H1 (cell line): ENCODE data around the gene TMEM145. TPM values are rescaled to one million over a fixed set of nuclear protein-coding genes. Genes with fewer than 3 reads are reported as not detected.
A peak's percentile ranks its signal among the peaks of the same experiment; 100 is the strongest.
"Not testable (repeated sequence)": the region's sequence is repeated elsewhere in the genome, so short reads cannot be mapped to it uniquely, and the experiment has no call there.

Experiments used
- CTCF ChIA-PET: fragments of 300-600 bp; sonication (Branson Sonifier 250); formaldehyde crosslinking; loops from one replicate; lab custom pipeline; 2021; ENCODE audit not compliant: partially characterized antibody; lab: Charles Lee
- POLR2A ChIA-PET: fragments of 300-600 bp; sonication (Branson Sonifier 250); formaldehyde crosslinking; loops from one replicate; lab custom pipeline; 2021; ENCODE audit warnings: inconsistent platforms; ENCODE audit not compliant: partially characterized antibody; lab: Charles Lee
- DNase-seq, 2 experiments: peaks; one replicate each; pipeline versions ENCODE4 v3.0.0 to v3.0.0-alpha.2; 2010 to 2022; ENCODE audit warnings: low spot score in 2 of 2, low read depth in 1 of 2, mixed read lengths in 1 of 2
- FAIRE-seq: peaks from 2 replicates; lab custom pipeline; 2011; peaks lifted over from hg19 to GRCh38; lab: Jason Lieb, UNC
- H2AFZ ChIP-seq: 2 replicates; pipeline ENCODE4 v1.8.1; 2012; ENCODE audit warnings: low read length, inconsistent platforms
- H2AK5ac ChIP-seq: 2 replicates; pipeline ENCODE4 v1.6.1; 2013; ENCODE audit warnings: low read depth, low read length
- H2BK120ac ChIP-seq: replicated peaks from 2 replicates; pipeline ENCODE3; 2013; ENCODE audit warnings: low read depth, low read length, inconsistent platforms
- H2BK12ac ChIP-seq: 2 replicates; pipeline ENCODE4 v1.6.1; 2013; ENCODE audit warnings: low read depth, low read length
- H2BK15ac ChIP-seq: 2 replicates; pipeline ENCODE4 v1.6.1; 2013; ENCODE audit warnings: low read length
- H2BK20ac ChIP-seq: 2 replicates; pipeline ENCODE4 v1.6.1; 2013; ENCODE audit warnings: low read length
- H2BK5ac ChIP-seq: 2 replicates; pipeline ENCODE4 v1.6.1; 2013; ENCODE audit warnings: low read depth, low read length
- H3K14ac ChIP-seq: 2 replicates; pipeline ENCODE4 v1.6.1; 2013; ENCODE audit warnings: inconsistent platforms; ENCODE audit not compliant: insufficient read length
- H3K18ac ChIP-seq: 2 replicates; pipeline ENCODE4 v1.6.1; 2013; ENCODE audit warnings: low read length; ENCODE audit errors: extremely low read depth
- H3K23ac ChIP-seq: 2 replicates; pipeline ENCODE4 v1.6.1; 2013; ENCODE audit warnings: inconsistent platforms; ENCODE audit not compliant: insufficient read length
- H3K23me2 ChIP-seq: 2 replicates; pipeline ENCODE4 v1.6.1; 2013; ENCODE audit warnings: low read depth, low read length
- H3K27ac ChIP-seq: 2 replicates; pipeline ENCODE4 v1.6.1; 2011; ENCODE audit warnings: low read depth, low read length, inconsistent platforms
- H3K27me3 ChIP-seq, 4 experiments: replicated peaks in 1 of 4; 1 replicate in 1 of 4; 2 replicates in 3 of 4; pipeline versions ENCODE4 v1.6.1 to v1.8.1; 2011 to 2013; ENCODE audit warnings: low read length in 3 of 4, mild to moderate bottlenecking in 3 of 4, inconsistent platforms in 2 of 4, mixed read lengths in 2 of 4, moderate library complexity in 1 of 4; ENCODE audit not compliant: control insufficient read depth in 3 of 4, insufficient read depth in 3 of 4; ENCODE audit errors: extremely low read depth in 1 of 4
- H3K36me3 ChIP-seq, 4 experiments: 2 replicates each; pipeline versions ENCODE4 v1.6.1 to v1.8.1; 2011 to 2013; ENCODE audit warnings: mild to moderate bottlenecking in 4 of 4, low read length in 3 of 4, moderate library complexity in 2 of 4, control low read depth in 1 of 4, inconsistent platforms in 1 of 4; ENCODE audit not compliant: insufficient read depth in 4 of 4, control insufficient read depth in 2 of 4
- H3K4ac ChIP-seq: replicated peaks from 2 replicates; pipeline ENCODE3; 2013; ENCODE audit warnings: low read length, low read depth, mixed read lengths, inconsistent platforms; ENCODE audit not compliant: insufficient read length
- H3K4me1 ChIP-seq, 4 experiments: replicated peaks in 1 of 4; 1 replicate in 1 of 4; 2 replicates in 3 of 4; pipeline versions ENCODE4 v1.6.1 to v1.8.1; 2011 to 2013; ENCODE audit warnings: low read length in 3 of 4, inconsistent platforms in 2 of 4, mixed read lengths in 1 of 4; ENCODE audit not compliant: insufficient read depth in 4 of 4, control insufficient read depth in 3 of 4
- H3K4me2 ChIP-seq, 2 experiments: 2 replicates each; pipeline versions ENCODE4 v1.6.1 to v1.8.1; 2011 to 2013; ENCODE audit warnings: low read depth in 2 of 2, low read length in 2 of 2, control low read depth in 1 of 2, inconsistent platforms in 1 of 2, mild to moderate bottlenecking in 1 of 2; ENCODE audit not compliant: insufficient read depth in 1 of 2
- H3K4me3 ChIP-seq, 4 experiments: fragments of 200-600, 300-600 bp in 1 of 4; sonication (generic), shearing (Covaris generic), sonication (Bioruptor Twin) in 1 of 4; 2 replicates each; pipeline versions ENCODE4 v1.5.1 to v1.8.1; 2011 to 2016; ENCODE audit warnings: low read length in 4 of 4, low read depth in 3 of 4, control low read depth in 2 of 4, inconsistent platforms in 2 of 4, mild to moderate bottlenecking in 2 of 4, mixed read lengths in 1 of 4, moderate library complexity in 1 of 4; ENCODE audit not compliant: insufficient read depth in 2 of 4; ENCODE audit errors: extremely low read depth in 1 of 4
- H3K56ac ChIP-seq: replicated peaks from 2 replicates; pipeline ENCODE3; 2013; ENCODE audit warnings: low read depth, mild to moderate bottlenecking, mixed read lengths, low read length, inconsistent platforms; ENCODE audit not compliant: insufficient read length
- H3K79me1 ChIP-seq: 2 replicates; pipeline ENCODE4 v1.6.1; 2013; ENCODE audit warnings: low read depth, low read length, control low read depth
- H3K79me2 ChIP-seq, 2 experiments: 2 replicates each; pipeline versions ENCODE4 v1.6.1 to v1.8.1; 2012 to 2013; ENCODE audit warnings: low read length in 2 of 2, mild to moderate bottlenecking in 2 of 2, inconsistent platforms in 1 of 2; ENCODE audit not compliant: insufficient read depth in 2 of 2, control insufficient read depth in 1 of 2
- H3K9ac ChIP-seq, 4 experiments: replicated peaks in 1 of 4; 1 replicate in 1 of 4; 2 replicates in 3 of 4; pipeline versions ENCODE4 v1.6.1 to v1.8.1; 2011 to 2013; ENCODE audit warnings: low read depth in 3 of 4, low read length in 3 of 4, control low read depth in 2 of 4, mild to moderate bottlenecking in 2 of 4, moderate library complexity in 2 of 4, inconsistent platforms in 1 of 4; ENCODE audit errors: extremely low read depth in 1 of 4
- H3K9me3 ChIP-seq, 2 experiments: 2 replicates each; pipeline versions ENCODE4 v1.6.1 to v1.8.1; 2012 to 2013; ENCODE audit warnings: mild to moderate bottlenecking in 2 of 2, moderate library complexity in 2 of 2, control low read depth in 1 of 2, inconsistent platforms in 1 of 2, low read depth in 1 of 2, low read length in 1 of 2, mixed read lengths in 1 of 2; ENCODE audit not compliant: insufficient read depth in 2 of 2
- H4K20me1 ChIP-seq, 2 experiments: replicated peaks in 1 of 2; 2 replicates each; pipeline versions ENCODE3 to v1.8.1; 2011 to 2013; ENCODE audit warnings: inconsistent platforms in 2 of 2, low read length in 2 of 2, mild to moderate bottlenecking in 1 of 2; ENCODE audit not compliant: insufficient read depth in 2 of 2, control insufficient read depth in 1 of 2
- H4K5ac ChIP-seq: 2 replicates; pipeline ENCODE4 v1.6.1; 2013; ENCODE audit warnings: low read length, low read depth, mixed read lengths, inconsistent platforms; ENCODE audit not compliant: insufficient read length
- H4K8ac ChIP-seq: 2 replicates; pipeline ENCODE4 v1.8.0; 2013; ENCODE audit warnings: mild to moderate bottlenecking, moderate library complexity, low read length, inconsistent platforms; ENCODE audit not compliant: insufficient read depth; ENCODE audit errors: extremely low read depth
- H4K91ac ChIP-seq: replicated peaks from 2 replicates; pipeline ENCODE3; 2013; ENCODE audit warnings: low read length, mixed read lengths, inconsistent platforms; ENCODE audit not compliant: insufficient read length
- WGBS, 2 experiments: shearing (Covaris generic) in 1 of 2; methylation state at CpG; one replicate each; pipeline versions ENCODE4 v1.1.6 to v1.1.7; 2013 to 2015; ENCODE audit warnings: low lambda C conversion rate in 2 of 2, mixed read lengths in 2 of 2, inconsistent platforms in 1 of 2, low coverage in 1 of 2, missing lambda C conversion rate in 1 of 2; ENCODE audit not compliant: insufficient replicate concordance in 2 of 2, insufficient coverage in 1 of 2, insufficient read length in 1 of 2; ENCODE audit errors: extremely low coverage in 1 of 2, missing lambda C conversion rate in 1 of 2; 5-methylcytosine and 5-hydroxymethylcytosine counted together
- polyA plus RNA-seq, 7 experiments: library from polyadenylated mRNA; depleted of rRNA in 3 of 7; stranded (reverse) in 5 of 7; unstranded in 2 of 7; fragments of >200 nt in 5 of 7; fragments of 200-250 nt in 2 of 7; gene quantifications; 1 replicate in 5 of 7; 2 replicates in 1 of 7; 4 replicates in 1 of 7; pipeline versions ENCODE4 v1.2.1 to v1.2.3, GENCODE V29; 2011 to 2013; ENCODE audit warnings: missing spikeins in 2 of 7, mixed read lengths in 2 of 7
- total RNA-seq: library from RNA; stranded (reverse); fragmentation: NEBNext Ultra II Directional; extraction: Animal tissue kit (Norgen Biotek cat#: 25700); gene quantifications from 2 replicates; pipeline ENCODE4 v1.2.1, GENCODE V29; 2021

The TMEM145 gene
- total and polyA plus RNA-seq, 2 of the 8 experiments (the other 6 are each of a cell fraction or from before 2014, with no cell fraction given) = 2.3 to 4.7 TPM

DNA sequence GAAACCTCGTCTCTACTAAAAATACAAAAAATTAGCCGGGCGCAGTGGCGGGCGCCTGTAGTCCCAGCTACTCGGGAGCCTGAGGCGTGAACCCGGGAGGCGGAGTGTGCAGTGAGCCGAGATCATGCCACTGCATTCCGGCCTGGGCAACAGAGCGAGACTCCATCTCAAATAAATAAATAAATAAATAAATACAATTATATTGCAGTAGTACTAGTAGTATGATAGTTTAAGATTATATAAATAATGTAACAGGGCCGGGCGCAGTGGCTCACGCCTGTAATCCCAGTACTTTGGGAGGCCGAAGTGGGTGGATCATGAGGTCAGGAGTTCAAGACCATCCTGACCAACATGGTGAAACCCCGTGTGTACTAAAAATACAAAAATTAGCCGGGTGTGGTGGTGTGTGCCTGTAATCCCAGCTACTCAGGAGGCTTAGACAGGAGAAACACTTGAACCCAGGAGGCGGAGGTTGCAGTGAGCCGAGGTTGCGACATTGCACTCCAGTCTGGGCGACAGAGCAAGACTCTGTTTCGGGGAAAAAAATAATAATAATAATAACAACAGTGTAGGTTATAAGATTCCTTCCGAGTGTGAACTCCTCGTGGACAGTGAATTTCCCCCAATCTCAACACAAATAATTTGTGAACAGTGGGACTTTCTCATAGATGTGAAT lies 46.0 kb upstream of the TMEM145 start:
- H3K23me2 ChIP-seq = peaks cover 10% of the 10 kb centered on the region; the same call in 1 of the 2 replicates
- H2BK12ac ChIP-seq = peak overlapping the region; percentile 85; the same call in 1 of the 2 replicates
- not testable (repeated sequence) for H2BK15ac ChIP-seq, H4K5ac ChIP-seq, H2AK5ac ChIP-seq, H3K36me3 ChIP-seq, H3K79me1 ChIP-seq, H3K9ac ChIP-seq, H4K20me1 ChIP-seq, H2BK20ac ChIP-seq, H2AFZ ChIP-seq, H3K27me3 ChIP-seq, DNase-seq, H3K23ac ChIP-seq, H3K14ac ChIP-seq, H4K8ac ChIP-seq, H2BK5ac ChIP-seq, H3K4ac ChIP-seq, H3K79me2 ChIP-seq, H3K18ac ChIP-seq, H2BK120ac ChIP-seq, H3K27ac ChIP-seq, FAIRE-seq, H3K9me3 ChIP-seq, H3K56ac ChIP-seq, H4K91ac ChIP-seq
- WGBS, 2 experiments = 92% methylated on average over 25 of the region's 25 CpGs; no CpG with 5 or more reads in 1 of the 2 experiments
- ChIA-PET CTCF (interaction anchor here (0.6 to 4.4 kb wide), 6 partner anchors 9 to 105 kb away, joined by 3 to 35 read pairs (median 4); no protein-coding TSS in a partner anchor), POLR2A (interaction anchor here (1.0 to 1.8 kb wide), 7 partner anchors 11 to 52 kb away, joined by 3 to 7 read pairs (median 4); no protein-coding TSS in a partner anchor)
- peak overlapping the region; percentile 86 to 98; a peak in 3 of 4 replicates for H3K4me2 ChIP-seq
- H3K4me1 ChIP-seq = peaks cover 2 to 21% (median 10%) of the 10 kb centered on the region in 4 experiments
- peak overlapping the region in 3 of 4 experiments; percentile 75 to 99 (median 89); a peak in 5 of 8 replicates for H3K4me3 ChIP-seq
